IPS-18a (cell line): Measurements from ENCODE around the gene KIAA0513.

Experiments used
- H3K27ac ChIP-seq: one replicate; pipeline ENCODE4 v1.5.1; 2013; ENCODE audit warnings: low read length
- H3K27me3 ChIP-seq: one replicate; pipeline ENCODE4 v1.6.1; 2013; ENCODE audit warnings: mild to moderate bottlenecking, low read length; ENCODE audit not compliant: control insufficient read depth, insufficient read depth
- H3K36me3 ChIP-seq: one replicate; pipeline ENCODE4 v1.6.1; 2013; ENCODE audit warnings: low read depth, low read length; ENCODE audit not compliant: control insufficient read depth
- H3K4me1 ChIP-seq: one replicate; pipeline ENCODE4 v1.6.1; 2013; ENCODE audit warnings: low read depth, low read length; ENCODE audit not compliant: control insufficient read depth
- H3K4me3 ChIP-seq: one replicate; pipeline ENCODE4 v1.5.1; 2013; ENCODE audit warnings: low read length
- H3K9ac ChIP-seq: one replicate; pipeline ENCODE4 v1.6.1; 2013; ENCODE audit warnings: mild to moderate bottlenecking, low read length, moderate library complexity
- H3K9me3 ChIP-seq: one replicate; pipeline ENCODE4 v1.6.1; 2013; ENCODE audit warnings: low read depth, low read length; ENCODE audit not compliant: control insufficient read depth

The KIAA0513 gene

DNA sequence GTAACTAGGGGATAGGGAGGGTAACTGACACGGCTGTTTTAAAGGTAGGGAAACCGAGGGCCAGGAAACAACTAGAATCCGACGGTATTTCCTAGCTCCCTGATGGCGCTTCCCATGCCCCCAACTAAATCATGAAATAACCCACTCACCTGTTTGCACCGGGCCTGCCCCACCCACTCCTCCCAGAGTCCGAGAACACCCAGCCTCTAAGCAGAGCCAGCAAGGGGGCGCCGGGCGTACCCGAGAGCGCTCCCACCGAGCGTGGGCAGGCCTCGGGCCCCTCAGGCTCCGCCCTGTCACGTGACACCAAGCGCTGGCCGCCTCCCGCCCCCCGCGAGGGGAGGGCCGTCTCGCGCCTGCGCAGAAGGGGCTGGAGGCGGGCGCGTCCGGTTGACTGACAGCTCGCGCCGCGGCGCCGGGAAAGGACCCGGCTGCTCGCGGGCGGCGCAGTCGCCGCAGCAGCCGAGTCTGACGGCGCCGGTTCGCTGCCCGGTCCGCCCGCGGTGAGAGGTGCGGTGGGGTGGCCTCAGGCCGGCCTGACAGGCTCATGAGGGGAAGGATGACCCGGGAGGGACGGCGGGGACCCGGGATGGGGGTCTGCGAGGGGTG lies at the start of gene KIAA0513:
Gene KIAA0513, plus strand, starts transcription at position 447 of the 609 bp plus-strand sequence. CDS start 39,277 bp downstream, outside the sequence.
- peak within 1 kb of the TSS; percentile 17 for H3K9ac ChIP-seq
- H3K9me3 ChIP-seq = no peaks in the 10 kb centered on the region
- H3K4me3 ChIP-seq = peak within 1 kb of the TSS; percentile 79
- peak within 1 kb of the TSS; percentile 31 for H3K27ac ChIP-seq
- no peaks in the 10 kb centered on the region for H3K36me3 ChIP-seq
- peaks cover 18% of the 10 kb centered on the region for H3K27me3 ChIP-seq
- peaks cover 13% of the 10 kb centered on the region for H3K4me1 ChIP-seq

GRCh38 chr16:84979516-84979915 lies 48.1 kb upstream of the KIAA0513 start:
- Histone ChIP-seq H3K36me3 (peaks cover 49% of the 10 kb centered on the region), H3K27me3 (no peaks in the 10 kb centered on the region), H3K9ac (no peak overlapping the region), H3K4me1 (no peaks in the 10 kb centered on the region), H3K9me3 (no peaks in the 10 kb centered on the region), H3K27ac (no peak overlapping the region), H3K4me3 (no peak overlapping the region)

DNA sequence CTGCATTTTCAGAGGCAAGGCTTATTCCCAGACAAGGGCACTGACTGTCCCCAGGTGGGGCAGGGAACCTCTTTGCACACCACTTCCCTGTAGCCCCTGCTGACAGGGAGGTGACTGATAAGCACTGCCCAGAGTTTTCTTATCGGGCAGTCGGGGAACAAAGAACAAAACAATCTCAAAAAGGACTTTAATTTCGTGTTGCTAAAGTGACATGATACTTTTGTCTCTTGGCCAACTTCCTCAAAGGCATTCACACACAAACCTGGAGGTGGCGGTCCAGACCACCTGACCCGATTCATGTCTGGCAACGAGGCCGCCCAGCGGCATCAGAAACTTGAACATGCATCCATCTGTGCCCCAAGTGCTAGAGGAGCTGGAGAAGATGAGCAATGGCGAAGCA lies 45.2 kb upstream of the KIAA0513 start:
- H3K27ac ChIP-seq = no peak overlapping the region
- H3K9me3 ChIP-seq = no peaks in the 10 kb centered on the region
- H3K4me1 ChIP-seq = no peaks in the 10 kb centered on the region
- H3K36me3 ChIP-seq = peaks cover 39% of the 10 kb centered on the region
- no peaks in the 10 kb centered on the region for H3K27me3 ChIP-seq
- H3K9ac ChIP-seq = no peak overlapping the region
- no peak overlapping the region for H3K4me3 ChIP-seq

DNA sequence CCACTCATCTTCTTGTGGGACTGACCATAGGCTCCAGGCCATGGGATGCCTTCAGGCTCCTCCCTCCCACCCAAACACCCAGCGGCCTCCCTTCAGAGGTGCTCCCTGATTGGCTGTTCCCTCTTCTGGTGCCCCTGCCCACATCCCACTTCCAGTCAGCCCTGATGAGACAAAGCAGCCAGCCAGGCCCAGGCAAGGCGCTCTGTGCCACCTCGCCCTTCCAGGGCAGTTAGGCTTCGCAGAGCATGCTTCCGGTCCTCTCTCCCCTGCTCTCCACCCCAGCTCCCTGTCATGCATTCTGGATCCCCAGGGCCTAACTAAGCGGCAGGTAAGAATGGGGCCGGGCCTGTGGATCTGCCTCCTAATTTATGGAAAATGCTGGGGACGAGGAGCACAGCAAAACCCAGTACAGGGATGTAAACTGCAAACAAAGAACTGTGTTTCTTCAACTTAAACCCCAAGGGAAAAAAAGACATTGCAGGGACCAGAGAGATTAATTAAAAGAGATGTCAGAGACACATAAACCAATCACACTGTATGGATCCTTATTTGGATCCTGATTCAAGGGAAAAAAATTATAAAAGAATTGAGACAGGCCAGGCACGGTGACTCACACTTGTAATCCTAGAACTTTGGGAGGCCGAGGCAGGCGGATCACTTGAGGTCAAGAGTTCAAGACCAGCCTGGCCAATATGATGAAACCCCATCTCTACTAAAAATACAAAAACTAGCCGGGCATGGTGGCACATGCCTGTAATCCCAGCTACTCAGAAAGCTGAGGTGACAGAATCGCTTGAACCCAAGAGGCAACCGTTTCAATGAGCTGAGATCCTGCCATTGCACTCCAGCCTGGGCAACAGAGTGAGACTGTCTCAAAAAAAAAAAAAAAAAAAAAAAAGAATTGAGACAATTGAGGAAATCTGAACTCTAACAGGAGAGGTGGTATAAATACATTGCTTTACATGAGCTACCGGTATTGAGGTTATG lies 42.2 kb upstream of the KIAA0513 start:
- Histone ChIP-seq H3K4me3 (no peak overlapping the region), H3K27me3 (no peaks in the 10 kb centered on the region), H3K4me1 (no peaks in the 10 kb centered on the region), H3K27ac (no peak overlapping the region), H3K36me3 (peaks cover 35% of the 10 kb centered on the region), H3K9me3 (no peaks in the 10 kb centered on the region), H3K9ac (no peak overlapping the region)

DNA sequence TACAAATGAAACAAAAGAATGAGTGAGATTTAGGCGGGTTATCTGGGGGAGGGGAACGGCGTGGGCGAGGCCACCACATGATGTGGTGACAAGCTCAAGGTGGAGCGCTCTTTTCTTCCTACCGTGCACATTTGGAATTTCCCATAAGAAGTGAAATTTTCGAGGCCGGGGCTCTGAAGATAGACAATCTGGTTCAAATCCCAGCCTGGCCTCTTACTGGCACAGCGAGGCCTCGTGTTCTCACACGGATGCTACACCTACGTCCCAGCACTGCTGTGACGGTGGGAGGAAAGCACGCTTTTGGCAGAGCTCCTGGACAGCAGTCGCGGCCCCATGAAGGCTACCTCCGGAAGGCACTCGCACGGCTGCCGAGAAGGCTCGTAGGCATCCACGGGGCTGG lies 41.5 kb upstream of the KIAA0513 start:
- Histone ChIP-seq H3K9ac (no peak overlapping the region), H3K9me3 (no peaks in the 10 kb centered on the region), H3K36me3 (peaks cover 32% of the 10 kb centered on the region), H3K4me3 (no peak overlapping the region), H3K27ac (no peak overlapping the region), H3K27me3 (no peaks in the 10 kb centered on the region), H3K4me1 (no peaks in the 10 kb centered on the region)

- H3K27me3 ChIP-seq = no peaks in the 10 kb centered on the region
- H3K27ac ChIP-seq = no peak overlapping the region
- no peak overlapping the region for H3K4me3 ChIP-seq
- H3K9me3 ChIP-seq = no peaks in the 10 kb centered on the region
- H3K9ac ChIP-seq = no peak overlapping the region
- no peaks in the 10 kb centered on the region for H3K4me1 ChIP-seq
- peaks cover 25% of the 10 kb centered on the region for H3K36me3 ChIP-seq
These were observed 40.7 kb upstream of the KIAA0513 start for GRCh38 chr16:84986879-84987278.

GRCh38 chr16:84988328-84989080 lies 39.1 kb upstream of the KIAA0513 start:
- no peaks in the 10 kb centered on the region for H3K4me1 ChIP-seq
- H3K9ac ChIP-seq = no peak overlapping the region
- H3K4me3 ChIP-seq = no peak overlapping the region
- no peaks in the 10 kb centered on the region for H3K27me3 ChIP-seq
- no peaks in the 10 kb centered on the region for H3K9me3 ChIP-seq
- H3K27ac ChIP-seq = no peak overlapping the region
- H3K36me3 ChIP-seq = peaks cover 30% of the 10 kb centered on the region

DNA sequence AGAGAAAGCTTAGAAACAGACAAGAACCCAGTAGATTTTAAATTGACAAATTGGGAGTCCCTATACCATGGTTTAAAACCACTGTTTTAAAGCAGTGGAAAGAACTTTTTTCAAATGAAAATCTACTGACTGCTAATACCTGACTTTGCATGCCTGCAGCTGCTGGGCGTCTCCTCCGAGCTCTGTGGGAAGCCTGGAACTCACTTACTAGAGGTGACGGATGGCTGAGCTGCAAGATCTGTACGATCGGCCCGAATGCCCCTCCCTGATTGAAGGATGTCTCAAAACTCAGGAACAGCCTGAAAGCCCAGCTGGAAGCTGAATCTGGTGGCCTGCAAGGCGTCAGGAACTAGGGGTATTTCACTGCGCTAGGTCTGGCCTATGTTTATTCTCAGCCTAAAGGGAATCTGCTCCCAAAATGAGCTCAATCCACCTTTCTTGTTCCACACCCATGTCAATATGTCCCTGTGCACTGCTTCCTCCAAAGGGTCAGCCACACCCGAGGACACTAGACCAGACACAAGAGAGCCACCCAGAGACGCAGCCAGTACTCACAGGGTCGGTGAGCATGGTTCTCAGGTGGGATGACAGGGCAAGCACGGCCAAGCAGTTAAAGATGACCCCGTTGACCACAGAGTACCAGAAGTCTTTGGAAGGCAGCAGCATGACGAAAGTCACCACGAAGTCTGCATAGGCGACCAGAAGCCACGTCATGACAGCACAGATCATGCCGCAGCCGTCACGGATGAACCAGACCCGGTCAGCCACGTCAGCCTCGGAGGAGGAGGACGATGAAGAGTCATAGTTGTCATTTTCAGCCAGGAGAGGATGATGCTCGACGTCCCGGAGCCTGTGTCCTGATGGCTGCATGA lies 37.6 kb upstream of the KIAA0513 start:
- Histone ChIP-seq H3K4me1 (no peaks in the 10 kb centered on the region), H3K36me3 (peaks cover 44% of the 10 kb centered on the region), H3K9ac (no peak overlapping the region), H3K4me3 (no peak overlapping the region), H3K27ac (no peak overlapping the region), H3K9me3 (no peaks in the 10 kb centered on the region), H3K27me3 (no peaks in the 10 kb centered on the region)

DNA sequence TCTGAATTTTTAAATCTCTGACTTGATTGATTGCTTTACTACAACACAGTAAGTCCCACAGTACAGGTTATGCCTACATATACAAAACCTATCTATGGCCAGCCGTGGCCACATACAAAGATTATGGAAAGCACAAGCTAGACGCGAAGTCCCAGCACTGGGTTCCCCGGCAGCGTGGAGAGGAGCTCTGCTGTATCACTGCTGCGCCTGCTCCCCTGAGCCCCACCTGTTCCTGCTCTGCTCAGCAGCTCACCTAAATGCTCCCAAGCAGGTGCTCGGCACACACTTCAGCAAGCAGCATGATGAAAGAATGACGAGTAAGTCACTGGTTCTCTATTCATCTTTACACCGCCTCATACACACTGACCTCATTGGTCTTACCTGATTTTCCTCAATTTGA lies 36.8 kb upstream of the KIAA0513 start:
- Histone ChIP-seq H3K36me3 (peaks cover 51% of the 10 kb centered on the region), H3K4me3 (no peak overlapping the region), H3K4me1 (no peaks in the 10 kb centered on the region), H3K27ac (no peak overlapping the region), H3K9me3 (no peaks in the 10 kb centered on the region), H3K27me3 (no peaks in the 10 kb centered on the region), H3K9ac (no peak overlapping the region)

DNA sequence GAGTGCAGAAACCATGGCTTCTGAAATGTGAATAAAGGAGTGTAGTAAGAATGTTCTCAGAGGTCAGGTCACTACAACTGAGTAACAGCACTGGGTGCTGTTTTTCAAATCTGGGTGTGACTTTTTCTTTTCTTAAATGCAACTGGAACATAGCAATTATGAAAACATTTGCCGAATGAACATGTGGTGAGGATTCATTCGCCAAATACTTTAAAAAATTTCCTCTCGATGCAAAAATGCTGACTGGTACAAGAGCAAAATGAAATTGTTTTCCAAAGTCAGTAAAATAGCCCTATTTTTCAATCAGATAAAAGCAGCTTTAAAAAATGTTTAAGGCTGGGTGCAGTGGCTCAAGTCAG lies 34.9 kb upstream of the KIAA0513 start:
- no peaks in the 10 kb centered on the region for H3K4me1 ChIP-seq
- no peaks in the 10 kb centered on the region for H3K9me3 ChIP-seq
- H3K27ac ChIP-seq = no peak overlapping the region
- no peaks in the 10 kb centered on the region for H3K27me3 ChIP-seq
- H3K4me3 ChIP-seq = no peak overlapping the region
- no peak overlapping the region for H3K9ac ChIP-seq
- H3K36me3 ChIP-seq = peaks cover 44% of the 10 kb centered on the region

GRCh38 chr16:84993926-84994325 lies 33.7 kb upstream of the KIAA0513 start:
- H3K9me3 ChIP-seq = no peaks in the 10 kb centered on the region
- H3K4me3 ChIP-seq = no peak overlapping the region
- H3K36me3 ChIP-seq = peaks cover 39% of the 10 kb centered on the region
- no peaks in the 10 kb centered on the region for H3K27me3 ChIP-seq
- H3K27ac ChIP-seq = no peak overlapping the region
- H3K4me1 ChIP-seq = no peaks in the 10 kb centered on the region
- H3K9ac ChIP-seq = no peak overlapping the region
